ENCODE measurements around the gene RAD54L2.

Gene RAD54L2

DNA sequence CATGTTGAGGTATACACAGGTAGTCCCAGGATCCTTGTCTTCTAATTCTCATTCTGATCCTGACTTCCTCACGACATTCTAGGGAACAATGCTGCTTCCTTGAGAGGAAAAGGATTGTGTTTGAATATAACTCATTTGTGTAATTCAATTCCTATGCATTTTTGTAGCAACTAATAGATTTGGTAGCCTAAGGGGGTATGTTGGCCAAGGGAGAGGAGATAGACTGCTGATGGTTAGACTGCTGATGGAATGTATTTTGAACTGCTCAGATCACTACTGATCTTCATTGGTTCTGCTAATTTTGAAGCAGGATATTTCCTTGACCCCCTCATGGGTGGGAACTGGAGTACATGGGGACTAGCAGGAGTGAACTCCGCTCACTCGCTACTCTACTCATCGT lies 39.7 kb downstream of the RAD54L2 start:
- H3K36me3 Mint-ChIP-seq (ENCODE audit: low read depth) = peaks cover 68% of the 10 kb centered on the region
- H3K27ac Mint-ChIP-seq = no peak overlapping the region
- peaks cover 16% of the 10 kb centered on the region for H3K4me1 Mint-ChIP-seq
- TF ChIP-seq, protein P1, sequence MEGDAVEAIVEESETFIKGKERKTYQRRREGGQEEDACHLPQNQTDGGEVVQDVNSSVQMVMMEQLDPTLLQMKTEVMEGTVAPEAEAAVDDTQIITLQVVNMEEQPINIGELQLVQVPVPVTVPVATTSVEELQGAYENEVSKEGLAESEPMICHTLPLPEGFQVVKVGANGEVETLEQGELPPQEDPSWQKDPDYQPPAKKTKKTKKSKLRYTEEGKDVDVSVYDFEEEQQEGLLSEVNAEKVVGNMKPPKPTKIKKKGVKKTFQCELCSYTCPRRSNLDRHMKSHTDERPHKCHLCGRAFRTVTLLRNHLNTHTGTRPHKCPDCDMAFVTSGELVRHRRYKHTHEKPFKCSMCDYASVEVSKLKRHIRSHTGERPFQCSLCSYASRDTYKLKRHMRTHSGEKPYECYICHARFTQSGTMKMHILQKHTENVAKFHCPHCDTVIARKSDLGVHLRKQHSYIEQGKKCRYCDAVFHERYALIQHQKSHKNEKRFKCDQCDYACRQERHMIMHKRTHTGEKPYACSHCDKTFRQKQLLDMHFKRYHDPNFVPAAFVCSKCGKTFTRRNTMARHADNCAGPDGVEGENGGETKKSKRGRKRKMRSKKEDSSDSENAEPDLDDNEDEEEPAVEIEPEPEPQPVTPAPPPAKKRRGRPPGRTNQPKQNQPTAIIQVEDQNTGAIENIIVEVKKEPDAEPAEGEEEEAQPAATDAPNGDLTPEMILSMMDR (IDR thresholded peaks at IDR 0.05; ENCODE audit: unreplicated experiment in 3 of 3) = no peak
- H3K9me3 Mint-ChIP-seq = peaks cover 18% of the 10 kb centered on the region
- H3K27me3 Mint-ChIP-seq (ENCODE audit: low read depth) = no peaks in the 10 kb centered on the region
- no peak overlapping the region for H3K4me3 Mint-ChIP-seq

- Mint-ChIP-seq H3K4me1 (peaks cover 16% of the 10 kb centered on the region), H3K27ac (no peak overlapping the region), H3K36me3 (ENCODE audit: low read depth) (peaks cover 47% of the 10 kb centered on the region), H3K9me3 (peaks cover 15% of the 10 kb centered on the region), H3K27me3 (ENCODE audit: low read depth) (no peaks in the 10 kb centered on the region), H3K4me3 (no peak overlapping the region)
- TF ChIP-seq, protein P1 (IDR thresholded peaks at IDR 0.05; ENCODE audit: unreplicated experiment in 3 of 3) = no peak
Measured at GRCh38 chr3:51580418-51580817, 41.9 kb downstream of the RAD54L2 start.

DNA sequence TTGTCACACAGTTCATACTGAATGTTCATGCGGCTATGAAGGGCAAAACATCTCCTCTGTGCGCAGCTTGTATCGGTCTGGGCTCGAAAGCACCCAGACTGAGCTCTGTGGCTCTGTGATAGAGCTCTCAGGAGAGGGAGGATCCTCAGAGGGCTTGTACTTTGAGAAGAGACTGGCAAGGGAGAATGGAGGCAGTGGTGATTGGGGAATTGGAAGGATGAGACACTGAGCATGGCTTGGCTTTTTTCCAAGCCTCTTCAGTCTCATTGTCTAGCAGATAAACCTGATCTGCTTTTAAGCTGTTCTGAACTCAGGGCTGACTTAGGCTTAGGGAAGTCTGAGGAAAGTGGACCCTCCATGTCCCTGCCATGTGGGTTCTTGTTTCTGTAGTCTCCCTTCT lies 43.0 kb downstream of the RAD54L2 start:
- Mint-ChIP-seq H3K27me3 (ENCODE audit: low read depth) (no peaks in the 10 kb centered on the region), H3K4me3 (no peak overlapping the region), H3K9me3 (peaks cover 14% of the 10 kb centered on the region), H3K4me1 (peaks cover 16% of the 10 kb centered on the region), H3K36me3 (ENCODE audit: low read depth) (peaks cover 36% of the 10 kb centered on the region), H3K27ac (peak overlapping the region in 1 of 3 experiments; percentile 18)
- TF ChIP-seq, protein P1 (IDR thresholded peaks at IDR 0.05; ENCODE audit: unreplicated experiment in 3 of 3) = no peak

- Mint-ChIP-seq H3K4me3 (no peak overlapping the region), H3K4me1 (peaks cover 16% of the 10 kb centered on the region), H3K9me3 (no peaks in the 10 kb centered on the region), H3K27me3 (ENCODE audit: low read depth) (no peaks in the 10 kb centered on the region), H3K36me3 (ENCODE audit: low read depth) (peaks cover 27% of the 10 kb centered on the region), H3K27ac (no peak overlapping the region)
- TF ChIP-seq, protein P1 (IDR thresholded peaks at IDR 0.05; ENCODE audit: unreplicated experiment in 3 of 3) = no peak
Measured at GRCh38 chr3:51585197-51585596, 46.7 kb downstream of the RAD54L2 start.

DNA sequence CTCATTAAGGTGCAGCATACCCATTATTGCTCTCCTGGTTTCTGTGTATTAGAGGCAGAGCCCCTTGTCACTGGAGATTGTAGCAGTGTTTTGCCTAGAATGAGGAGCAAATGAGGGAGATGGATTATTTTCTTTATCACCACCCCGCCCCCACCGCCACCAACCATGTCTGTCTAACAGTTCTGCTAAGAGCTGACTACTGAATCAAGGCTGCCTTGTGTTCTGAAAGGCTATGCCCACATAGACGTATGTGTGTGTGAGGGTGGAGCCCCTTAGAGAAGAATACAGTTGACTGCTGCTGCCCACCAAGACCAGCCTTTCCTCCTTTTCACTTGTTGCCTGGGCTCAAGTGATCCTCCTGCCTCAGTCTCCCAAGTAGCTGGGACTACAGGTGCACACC lies 47.4 kb downstream of the RAD54L2 start:
- TF ChIP-seq, protein P1 (IDR thresholded peaks at IDR 0.05; ENCODE audit: unreplicated experiment in 3 of 3) = no peak
- H3K4me3 Mint-ChIP-seq = no peak overlapping the region
- peaks cover 16% of the 10 kb centered on the region for H3K4me1 Mint-ChIP-seq
- H3K27ac Mint-ChIP-seq = no peak overlapping the region
- no peaks in the 10 kb centered on the region for H3K9me3 Mint-ChIP-seq
- H3K36me3 Mint-ChIP-seq (ENCODE audit: low read depth) = peaks cover 29% of the 10 kb centered on the region
- H3K27me3 Mint-ChIP-seq (ENCODE audit: low read depth) = no peaks in the 10 kb centered on the region
